ENCODE data around the gene ZNF514. TPM values are rescaled to one million over a fixed set of nuclear protein-coding genes. Genes with fewer than 3 reads are reported as not detected.

The ZNF514 gene
- total RNA-seq (2014; rRNA removed; shearing (Covaris generic)), result 7.1 and 8.9 TPM in 2 replicates

DNA sequence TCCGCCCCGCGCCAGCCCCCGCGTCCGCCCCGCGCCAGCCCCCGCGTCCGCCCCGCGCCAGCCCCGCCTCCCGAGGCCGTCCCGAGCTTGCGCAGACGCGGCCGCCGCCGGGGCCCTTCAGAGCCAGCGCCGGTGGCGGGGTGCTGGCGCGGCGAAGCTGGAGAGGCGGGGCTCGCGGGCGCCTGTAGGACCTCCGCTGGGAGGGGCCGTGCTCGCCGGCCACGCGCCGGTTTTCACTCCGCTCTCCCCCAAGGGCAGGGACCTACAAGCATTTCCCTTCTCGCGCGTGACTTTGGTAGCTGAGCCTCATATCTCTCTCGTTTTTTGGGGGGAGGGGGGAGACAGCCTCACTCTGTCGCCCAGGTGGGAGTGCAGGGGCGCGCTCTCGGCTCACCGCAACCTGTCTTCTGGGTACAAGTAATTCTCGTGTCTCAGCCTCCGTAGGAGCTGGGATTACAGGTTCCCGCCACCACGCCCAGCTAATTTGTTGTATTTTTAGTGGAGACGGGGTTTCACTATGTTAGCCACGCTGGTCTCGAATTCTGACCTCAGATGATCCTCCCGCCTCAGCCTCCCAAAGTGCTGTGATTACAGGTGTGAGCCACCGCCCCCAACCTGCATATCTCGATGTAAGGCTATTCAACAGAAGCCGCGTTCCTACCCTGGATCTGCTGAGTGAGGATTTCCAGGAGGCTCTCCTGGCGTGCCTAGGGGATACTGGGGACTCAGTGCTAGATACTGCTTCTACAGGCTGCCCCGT, at the start of gene ZNF514:
Gene ZNF514, minus strand, starts transcription at position 159 of the 760 bp plus-strand sequence. CDS start 6,595 bp downstream, outside the sequence.
- peak; percentile 77 for DNase-seq (ENCODE audit: low read depth)

- no peak for DNase-seq (ENCODE audit: low read depth)
These were observed 48.5 kb upstream of the ZNF514 start for GRCh38 chr2:95208106-95208505.

- DNase-seq (ENCODE audit: low read depth), result peak; percentile 92
These were observed 47.7 kb upstream of the ZNF514 start, which contains the start of gene ZNF892 for GRCh38 chr2:95207111-95207961. ZNF892 (plus strand) TSS chr2:95207521; CDS start chr2:95207816, 295 bp downstream.

DNA sequence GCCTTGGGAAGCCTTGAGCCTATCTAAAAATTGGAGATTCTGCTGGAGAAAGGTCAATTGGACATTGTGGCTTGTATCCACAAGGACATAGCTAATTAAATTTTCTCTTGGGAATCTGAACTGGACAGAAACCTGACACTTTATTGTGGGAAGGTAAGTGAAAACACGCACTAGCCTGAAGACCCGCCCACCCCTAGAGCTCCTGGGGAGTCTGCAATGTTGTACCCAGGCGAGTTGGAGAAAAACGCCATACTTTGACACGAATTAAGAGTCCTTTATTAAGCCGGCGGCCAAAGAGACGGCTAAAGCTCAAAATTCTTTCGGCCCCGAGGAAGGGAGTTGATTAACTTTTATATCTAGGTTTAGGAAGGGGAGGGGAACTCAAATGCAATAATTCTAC, 46.4 kb upstream of the ZNF514 start:
- no peak for DNase-seq (ENCODE audit: low read depth)

- no peak for DNase-seq (ENCODE audit: low read depth)
These were observed 44.7 kb upstream of the ZNF514 start for GRCh38 chr2:95204396-95204795.

- no peak for DNase-seq (ENCODE audit: low read depth)
These were observed 44.3 kb upstream of the ZNF514 start for GRCh38 chr2:95203911-95204310.

GRCh38 chr2:95192956-95193355, 33.3 kb upstream of the ZNF514 start:
- DNase-seq (ENCODE audit: low read depth), result peak; percentile 45

- no peak for DNase-seq (ENCODE audit: low read depth)
These were observed 26.3 kb upstream of the ZNF514 start for GRCh38 chr2:95185973-95186372.

DNA sequence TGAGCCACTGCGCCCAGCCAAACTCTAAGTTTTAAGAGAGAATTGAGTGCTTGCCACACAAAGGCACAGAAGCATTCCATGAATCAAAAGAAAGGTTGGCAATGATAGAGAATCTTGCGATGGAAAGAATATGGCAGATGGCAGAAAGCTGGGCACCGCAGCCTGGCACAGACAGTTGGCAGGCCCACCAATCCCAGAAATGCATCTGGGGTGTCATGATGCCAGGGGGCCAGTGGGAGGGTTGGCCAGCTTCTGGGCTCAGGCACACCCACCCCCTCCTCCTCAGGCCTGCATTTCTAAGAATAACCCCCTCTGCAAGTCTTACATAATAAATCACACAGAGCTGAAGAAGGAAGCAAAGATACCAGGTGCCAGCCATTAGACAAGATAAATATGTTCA, 25.5 kb upstream of the ZNF514 start:
- DNase-seq (ENCODE audit: low read depth), result no peak

DNA sequence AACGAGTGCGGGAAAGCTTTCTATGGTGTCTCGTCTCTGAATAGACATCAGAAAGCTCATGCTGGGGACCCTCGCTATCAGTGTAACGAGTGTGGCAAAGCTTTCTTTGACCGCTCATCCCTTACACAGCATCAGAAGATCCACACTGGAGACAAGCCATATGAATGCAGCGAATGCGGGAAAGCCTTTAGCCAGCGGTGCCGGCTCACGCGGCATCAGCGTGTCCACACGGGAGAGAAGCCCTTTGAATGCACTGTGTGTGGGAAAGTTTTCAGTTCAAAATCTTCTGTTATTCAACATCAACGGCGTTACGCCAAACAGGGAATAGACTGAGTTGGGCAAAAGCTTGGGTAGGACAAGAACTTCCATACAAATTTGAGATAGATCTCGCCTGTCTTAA, 22.1 kb upstream of the ZNF514 start:
- no peak for DNase-seq (ENCODE audit: low read depth)

DNA sequence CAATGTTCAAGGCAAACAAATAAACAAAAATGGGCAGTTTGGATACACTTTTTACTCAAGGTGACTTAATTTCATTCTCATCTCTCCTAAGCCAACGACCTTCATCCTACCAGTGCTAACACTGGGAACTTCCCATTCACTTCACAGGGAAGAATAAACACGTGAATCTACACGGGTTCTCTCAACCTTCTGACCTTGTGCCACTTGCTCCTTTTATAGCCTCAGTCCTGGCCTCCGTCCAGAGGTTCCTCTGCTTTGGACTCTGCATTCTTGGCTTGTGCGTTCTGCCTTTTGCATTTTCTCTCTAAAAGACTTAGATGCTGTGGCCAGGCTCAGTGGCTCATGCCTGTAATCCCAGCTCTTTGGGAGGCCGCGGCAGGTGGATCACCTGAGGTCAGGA, 19.8 kb upstream of the ZNF514 start:
- no peak for DNase-seq (ENCODE audit: low read depth)

DNA sequence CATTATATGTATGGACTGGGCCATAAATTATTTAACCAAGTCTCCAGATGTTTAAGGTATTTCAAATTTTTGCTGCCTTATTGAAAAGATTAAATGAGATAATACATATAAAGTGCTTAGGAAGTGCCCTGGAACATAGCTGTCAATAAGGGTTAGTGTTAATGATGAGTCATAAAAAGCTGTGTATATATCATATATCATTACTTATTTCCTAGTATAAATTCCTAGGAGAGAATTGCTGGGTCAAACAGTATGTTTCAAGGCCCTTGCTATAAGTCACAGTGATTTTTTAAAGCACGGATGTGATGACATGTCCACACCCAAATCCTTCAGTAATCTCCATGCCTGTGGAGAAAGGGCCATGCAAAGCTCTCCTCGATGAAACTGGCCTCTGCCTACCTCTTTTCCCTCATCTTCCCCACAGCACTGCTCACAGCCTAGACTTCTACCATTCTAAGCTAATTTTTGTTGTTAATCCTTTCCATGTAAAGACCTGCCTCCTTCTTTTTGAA, 14.4 kb upstream of the ZNF514 start:
- no peak for DNase-seq (ENCODE audit: low read depth)

DNA sequence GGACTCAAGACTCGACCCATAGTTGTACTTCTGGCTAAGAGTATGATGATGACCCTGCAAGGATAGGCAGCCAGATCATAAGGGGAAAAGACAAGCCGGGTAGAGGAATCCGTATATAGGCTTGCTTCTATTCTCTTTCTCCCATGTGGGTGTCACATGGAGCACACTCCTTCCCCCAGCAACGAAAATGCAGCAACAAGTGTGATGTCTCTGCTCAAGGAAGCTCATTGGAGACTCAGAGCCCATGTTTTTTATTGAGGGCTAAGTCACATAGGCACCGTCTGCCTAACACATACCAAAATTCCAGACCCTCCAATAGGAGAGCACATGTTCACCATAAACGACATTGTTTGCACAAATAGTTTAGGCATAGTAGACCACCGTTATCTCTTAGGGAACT, 12.3 kb upstream of the ZNF514 start:
- DNase-seq (ENCODE audit: low read depth), result no peak

DNA sequence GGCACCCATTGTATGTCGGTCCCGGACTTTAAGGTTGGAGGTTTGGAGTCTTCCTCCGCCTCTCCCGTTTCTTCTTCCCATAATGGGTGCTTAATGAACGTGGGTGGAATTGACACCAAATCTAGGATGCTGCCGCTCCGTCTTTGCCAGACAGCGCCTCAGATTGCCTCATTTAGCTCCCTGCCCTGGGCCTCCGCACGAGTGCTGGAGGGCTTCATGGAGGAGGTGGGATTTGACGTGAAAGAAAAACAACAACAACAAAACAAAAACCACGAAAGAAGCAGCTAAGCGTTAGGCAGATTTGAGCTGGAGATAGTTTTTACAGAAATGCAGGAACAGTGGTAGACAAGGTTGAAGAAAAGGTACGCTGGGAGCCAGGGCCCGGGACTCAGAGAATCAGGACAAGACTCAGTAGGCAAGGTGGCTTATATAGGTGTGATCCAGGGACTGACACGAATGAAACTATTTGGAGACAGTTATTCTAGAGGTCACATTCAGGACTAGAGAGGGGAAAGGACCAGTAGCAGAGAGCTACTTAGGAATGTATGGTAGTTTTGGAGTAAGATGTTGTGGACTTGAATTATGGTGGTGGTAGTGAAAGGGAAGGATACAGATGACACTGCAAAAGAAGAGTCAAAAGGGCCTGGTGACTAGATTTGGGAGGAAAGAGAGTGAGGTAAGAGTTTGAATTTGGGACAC, 6.6 kb upstream of the ZNF514 start:
- DNase-seq (ENCODE audit: low read depth), result no peak

DNA sequence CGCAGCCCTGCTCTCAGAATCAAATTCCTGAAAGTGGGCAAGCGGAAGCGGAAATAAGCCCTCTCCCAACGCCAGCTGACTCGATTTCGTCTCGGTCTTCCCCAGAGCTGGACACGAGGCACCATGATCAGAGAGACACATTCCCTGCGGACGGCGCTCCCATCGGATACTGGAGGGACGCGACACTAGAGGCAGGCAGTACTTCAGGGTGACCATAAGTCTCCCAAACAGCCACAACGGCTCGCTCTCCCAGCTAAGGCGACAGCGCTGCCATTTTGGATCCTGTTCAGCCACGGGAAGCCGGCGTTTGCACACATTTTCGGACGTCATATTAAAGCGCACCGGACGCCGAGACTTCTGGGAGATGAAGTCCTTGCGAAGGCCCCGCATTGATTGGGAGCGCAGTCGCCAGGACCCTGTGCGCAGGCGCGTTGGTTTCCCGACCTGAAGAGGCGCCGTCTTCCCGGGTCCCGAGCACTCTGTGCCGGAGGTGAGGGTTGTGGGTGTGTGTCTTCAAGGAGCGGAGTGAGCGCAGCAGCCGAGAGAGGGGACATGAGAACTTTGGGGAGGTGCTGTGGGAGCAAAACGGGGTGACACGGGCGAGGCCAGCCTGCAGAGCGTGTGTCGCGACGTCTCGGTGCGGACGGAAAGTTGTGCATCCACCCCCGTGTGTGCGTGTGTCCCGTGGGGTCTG, 5.9 kb upstream of the ZNF514 start, which contains the start of gene ZNF2:
Gene ZNF2, plus strand, starts transcription at position 439 of the 694 bp plus-strand sequence. CDS start 10,418 bp downstream, outside the sequence.
- peak; percentile 98 for DNase-seq (ENCODE audit: low read depth)

DNA sequence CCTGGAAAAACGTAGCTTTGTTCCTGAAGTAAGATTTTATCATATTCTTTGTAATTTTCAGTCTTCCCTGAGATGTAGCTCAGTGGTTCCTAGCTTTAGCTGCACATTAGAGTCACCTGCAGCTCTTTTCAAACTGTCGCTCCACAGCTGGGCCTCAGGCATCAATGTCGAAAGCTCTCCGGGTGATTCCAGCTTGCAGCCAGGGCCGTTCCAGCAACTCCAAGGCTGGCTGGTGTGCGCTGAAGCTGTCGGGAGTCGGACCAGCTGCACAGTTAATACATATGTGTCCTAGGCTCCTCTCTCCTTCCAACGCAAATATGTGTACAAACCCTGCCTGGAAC, 5.4 kb upstream of the ZNF514 start:
- DNase-seq (ENCODE audit: low read depth), result no peak

- peak; percentile 56 for DNase-seq (ENCODE audit: low read depth)
These were observed 593 bp downstream of the ZNF514 start for GRCh38 chr2:95158891-95159619.

- DNase-seq (ENCODE audit: low read depth), result no peak
These were observed 1.2 kb downstream of the ZNF514 start for GRCh38 chr2:95158441-95158840.

DNA sequence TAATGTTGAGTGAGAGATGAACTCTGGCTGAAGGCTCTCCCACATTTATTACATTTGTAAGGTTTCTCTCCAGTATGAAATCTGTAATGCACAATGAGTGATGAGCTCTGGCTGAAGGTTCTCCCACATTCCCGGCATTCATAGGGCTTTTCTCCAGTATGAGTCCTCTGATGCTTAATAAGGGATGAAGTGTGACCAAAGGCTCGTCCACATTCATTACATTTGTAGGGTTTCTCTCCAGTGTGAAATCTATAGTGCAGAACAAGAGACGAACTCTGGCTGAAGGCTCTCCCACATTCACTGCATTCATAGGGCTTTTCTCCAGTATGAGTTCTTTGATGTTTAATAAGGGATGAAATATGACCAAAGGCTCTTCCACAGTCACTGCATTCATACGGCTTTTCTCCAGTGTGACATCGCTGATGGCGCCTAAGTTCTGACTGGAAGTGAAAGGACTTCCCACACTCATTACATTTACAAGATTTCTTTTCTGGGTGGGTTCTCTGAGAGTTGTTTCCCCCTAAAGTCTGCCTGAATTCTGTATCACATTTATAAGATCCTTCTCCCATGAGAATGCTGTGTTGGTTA, 10.2 kb downstream of the ZNF514 start:
- DNase-seq (ENCODE audit: low read depth), result no peak

GRCh38 chr2:95143838-95144237, 15.8 kb downstream of the ZNF514 start:
- no peak for DNase-seq (ENCODE audit: low read depth)
